SK-N-SH treated with all-trans-retinoic acid at 6 μM for 48 hours (cell line): ENCODE results near the gene MARVELD3.
"Not testable (repeated sequence)": the region's sequence is repeated elsewhere in the genome, so short reads cannot be mapped to it uniquely, and the experiment has no call there.

ENCODE experiments used
- CSDC2 ChIP-seq: fragments of 250-450 bp; sonication (Bioruptor Pico); IDR thresholded peaks from 2 replicates; pipeline ENCODE4 v1.5.0; 2020; ENCODE audit warnings: mild to moderate bottlenecking, moderate library complexity
- GLIS3 ChIP-seq: fragments of 250-450 bp; sonication (Bioruptor Pico); IDR thresholded peaks from 2 replicates; pipeline ENCODE4 v1.5.0; 2020; ENCODE audit warnings: mild to moderate bottlenecking, moderate library complexity
- ISL1 ChIP-seq: fragments of 250-450 bp; sonication (Bioruptor Pico); IDR thresholded peaks from 2 replicates; pipeline ENCODE4 v2.1.2; 2022; ENCODE audit warnings: mild to moderate bottlenecking, moderate library complexity
- POU6F1 ChIP-seq: fragments of 250-450 bp; sonication (Bioruptor Pico); IDR thresholded peaks from 2 replicates; pipeline ENCODE4 v1.8.0; 2021; ENCODE audit warnings: low read depth, mild to moderate bottlenecking, moderate library complexity, borderline replicate concordance
- RARB ChIP-seq: fragments of 250-450 bp; sonication (Bioruptor Pico); IDR thresholded peaks from 2 replicates; pipeline ENCODE4 v1.8.0; 2021; ENCODE audit warnings: mild to moderate bottlenecking, moderate library complexity
- TOX ChIP-seq: fragments of 250-450 bp; sonication (Bioruptor Pico); IDR thresholded peaks from 2 replicates; pipeline ENCODE4 v1.8.0; 2021; ENCODE audit warnings: mild to moderate bottlenecking, moderate library complexity, borderline replicate concordance
- ZFP30 ChIP-seq: fragments of 450-650 bp; formaldehyde crosslinking; IDR thresholded peaks from 2 replicates; pipeline ENCODE4 v1.5.0; 2022; ENCODE audit warnings: mild to moderate bottlenecking, moderate library complexity
- TF ChIP-seq, protein P1 (sequence below): fragments of 250-450 bp; sonication (Bioruptor Pico); IDR thresholded peaks from 2 replicates; pipeline ENCODE4 v1.8.0; 2020; ENCODE audit warnings: mild to moderate bottlenecking, moderate library complexity, borderline replicate concordance
- TF ChIP-seq, protein P2 (sequence below): fragments of 250-450 bp; sonication (Bioruptor Pico); IDR thresholded peaks from 2 replicates; pipeline ENCODE4 v1.5.1; 2020; ENCODE audit warnings: low read depth, mild to moderate bottlenecking, moderate library complexity

DNA sequence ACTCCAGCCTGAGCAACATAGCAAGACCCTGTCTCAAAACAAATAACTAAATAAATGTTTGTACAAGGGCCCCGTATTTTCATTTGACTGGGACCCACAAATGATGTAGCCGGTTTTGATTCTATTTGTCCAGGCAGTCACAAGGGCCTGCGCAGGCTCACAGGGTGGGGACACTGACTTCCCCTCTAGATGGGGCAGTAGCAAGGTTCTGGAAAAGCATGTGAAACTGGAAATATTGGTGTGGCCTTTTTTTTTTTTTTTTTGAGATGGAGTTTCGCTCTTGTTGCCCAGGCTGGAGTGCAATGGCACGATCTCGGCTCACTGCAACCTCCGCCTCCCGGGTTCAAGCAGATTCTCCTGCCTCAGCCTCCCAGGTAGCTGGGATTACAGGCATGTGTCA is 11.0 kb upstream of the MARVELD3 start:
- TF ChIP-seq RARB (CRISPR knock-in tag); POU6F1 (CRISPR knock-in tag); GLIS3 (CRISPR knock-in tag); CSDC2; TOX; ZFP30 (CRISPR knock-in tag); ISL1 (CRISPR knock-in tag): not testable (repeated sequence)
- TF ChIP-seq, protein P1, sequence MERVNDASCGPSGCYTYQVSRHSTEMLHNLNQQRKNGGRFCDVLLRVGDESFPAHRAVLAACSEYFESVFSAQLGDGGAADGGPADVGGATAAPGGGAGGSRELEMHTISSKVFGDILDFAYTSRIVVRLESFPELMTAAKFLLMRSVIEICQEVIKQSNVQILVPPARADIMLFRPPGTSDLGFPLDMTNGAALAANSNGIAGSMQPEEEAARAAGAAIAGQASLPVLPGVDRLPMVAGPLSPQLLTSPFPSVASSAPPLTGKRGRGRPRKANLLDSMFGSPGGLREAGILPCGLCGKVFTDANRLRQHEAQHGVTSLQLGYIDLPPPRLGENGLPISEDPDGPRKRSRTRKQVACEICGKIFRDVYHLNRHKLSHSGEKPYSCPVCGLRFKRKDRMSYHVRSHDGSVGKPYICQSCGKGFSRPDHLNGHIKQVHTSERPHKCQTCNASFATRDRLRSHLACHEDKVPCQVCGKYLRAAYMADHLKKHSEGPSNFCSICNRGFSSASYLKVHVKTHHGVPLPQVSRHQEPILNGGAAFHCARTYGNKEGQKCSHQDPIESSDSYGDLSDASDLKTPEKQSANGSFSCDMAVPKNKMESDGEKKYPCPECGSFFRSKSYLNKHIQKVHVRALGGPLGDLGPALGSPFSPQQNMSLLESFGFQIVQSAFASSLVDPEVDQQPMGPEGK (CRISPR knock-in tag), result not testable (repeated sequence)
- TF ChIP-seq, protein P2, sequence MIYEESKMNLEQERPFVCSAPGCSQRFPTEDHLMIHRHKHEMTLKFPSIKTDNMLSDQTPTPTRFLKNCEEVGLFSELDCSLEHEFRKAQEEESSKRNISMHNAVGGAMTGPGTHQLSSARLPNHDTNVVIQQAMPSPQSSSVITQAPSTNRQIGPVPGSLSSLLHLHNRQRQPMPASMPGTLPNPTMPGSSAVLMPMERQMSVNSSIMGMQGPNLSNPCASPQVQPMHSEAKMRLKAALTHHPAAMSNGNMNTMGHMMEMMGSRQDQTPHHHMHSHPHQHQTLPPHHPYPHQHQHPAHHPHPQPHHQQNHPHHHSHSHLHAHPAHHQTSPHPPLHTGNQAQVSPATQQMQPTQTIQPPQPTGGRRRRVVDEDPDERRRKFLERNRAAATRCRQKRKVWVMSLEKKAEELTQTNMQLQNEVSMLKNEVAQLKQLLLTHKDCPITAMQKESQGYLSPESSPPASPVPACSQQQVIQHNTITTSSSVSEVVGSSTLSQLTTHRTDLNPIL (CRISPR knock-in tag), result not testable (repeated sequence)
